HL-60 (cell line): ENCODE measurements around the gene TGFBR3.

Source experiments
- DNase-seq, 2 experiments: peaks; one replicate each; pipeline ENCODE4 v3.0.0-alpha.2; 2010 to 2020; ENCODE audit warnings: low read depth in 1 of 2, low spot score in 1 of 2
- H3K27ac ChIP-seq: fragments of 250-450 bp; sonication (Bioruptor Pico); replicated peaks from 2 replicates; pipeline ENCODE4 v1.5.1; 2020; ENCODE audit warnings: mild to moderate bottlenecking, moderate library complexity
- H3K27me3 ChIP-seq: fragments of 250-450 bp; sonication (Bioruptor Pico); 2 replicates; pipeline ENCODE4 v1.5.1; 2021; ENCODE audit warnings: mild to moderate bottlenecking, moderate library complexity; ENCODE audit not compliant: insufficient read depth, poor library complexity, severe bottlenecking
- H3K4me3 ChIP-seq: replicated peaks from 2 replicates; pipeline ENCODE4 v1.5.1; 2011; ENCODE audit warnings: mild to moderate bottlenecking, control low read depth, low read length; ENCODE audit not compliant: insufficient read depth
- GABPA ChIP-seq: IDR thresholded peaks from 2 replicates; pipeline ENCODE4 v1.6.1; 2012; ENCODE audit warnings: low read depth
- POLR2AphosphoS5 ChIP-seq: IDR thresholded peaks from 2 replicates; pipeline ENCODE4 v1.6.1; 2012; ENCODE audit warnings: low read depth
- SPI1 ChIP-seq: IDR thresholded peaks from 2 replicates; pipeline ENCODE4 v1.6.1; 2012; ENCODE audit warnings: low read depth, mild to moderate bottlenecking, borderline replicate concordance
- TF ChIP-seq, protein P1 (sequence below): IDR thresholded peaks from 2 replicates; pipeline ENCODE4 v1.6.1; 2012; ENCODE audit warnings: low read depth; ENCODE audit not compliant: insufficient replicate concordance
- TF ChIP-seq, protein P2 (sequence below): IDR thresholded peaks from one replicate; pipeline ENCODE4 v1.5.1; 2011; ENCODE audit warnings: low read length, control low read depth, inconsistent platforms; ENCODE audit not compliant: insufficient read depth

Gene TGFBR3

DNA sequence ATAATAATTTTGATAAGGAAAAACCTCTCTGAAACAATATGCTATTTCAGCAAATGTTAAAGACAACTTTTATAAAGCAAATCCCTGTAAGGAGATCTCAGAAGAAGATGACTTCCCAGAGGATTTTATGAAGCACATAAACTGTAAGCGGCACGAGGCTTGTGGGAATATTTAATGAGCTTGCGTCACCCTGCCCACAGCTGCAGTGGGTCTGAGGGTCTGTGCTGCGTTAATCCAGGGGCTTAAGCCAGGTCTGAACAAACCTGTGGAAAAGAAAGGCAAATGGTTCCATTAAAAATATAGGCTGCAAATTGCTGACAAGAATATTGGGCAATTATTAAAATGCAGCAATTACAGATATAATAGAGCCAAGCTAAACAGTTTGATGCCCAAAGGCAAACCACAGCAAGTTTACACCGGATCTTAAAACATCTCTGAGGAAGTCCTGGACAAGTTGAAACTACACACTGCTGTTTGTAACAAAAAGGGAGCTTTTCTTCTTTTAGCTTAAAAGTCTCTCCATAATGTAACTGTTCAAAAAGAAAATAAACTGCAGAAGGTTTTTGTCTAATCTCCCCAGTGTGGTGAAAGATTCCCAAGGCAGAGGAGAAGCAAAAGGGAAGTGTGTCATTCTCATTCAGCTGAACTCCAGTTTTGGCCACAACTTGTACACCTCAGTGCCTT, 21.8 kb downstream of the TGFBR3 start:
- H3K27ac ChIP-seq = no peak overlapping the region
- TF ChIP-seq SPI1 (no peak), GABPA (no peak), POLR2AphosphoS5 (no peak)
- TF ChIP-seq, protein P1, sequence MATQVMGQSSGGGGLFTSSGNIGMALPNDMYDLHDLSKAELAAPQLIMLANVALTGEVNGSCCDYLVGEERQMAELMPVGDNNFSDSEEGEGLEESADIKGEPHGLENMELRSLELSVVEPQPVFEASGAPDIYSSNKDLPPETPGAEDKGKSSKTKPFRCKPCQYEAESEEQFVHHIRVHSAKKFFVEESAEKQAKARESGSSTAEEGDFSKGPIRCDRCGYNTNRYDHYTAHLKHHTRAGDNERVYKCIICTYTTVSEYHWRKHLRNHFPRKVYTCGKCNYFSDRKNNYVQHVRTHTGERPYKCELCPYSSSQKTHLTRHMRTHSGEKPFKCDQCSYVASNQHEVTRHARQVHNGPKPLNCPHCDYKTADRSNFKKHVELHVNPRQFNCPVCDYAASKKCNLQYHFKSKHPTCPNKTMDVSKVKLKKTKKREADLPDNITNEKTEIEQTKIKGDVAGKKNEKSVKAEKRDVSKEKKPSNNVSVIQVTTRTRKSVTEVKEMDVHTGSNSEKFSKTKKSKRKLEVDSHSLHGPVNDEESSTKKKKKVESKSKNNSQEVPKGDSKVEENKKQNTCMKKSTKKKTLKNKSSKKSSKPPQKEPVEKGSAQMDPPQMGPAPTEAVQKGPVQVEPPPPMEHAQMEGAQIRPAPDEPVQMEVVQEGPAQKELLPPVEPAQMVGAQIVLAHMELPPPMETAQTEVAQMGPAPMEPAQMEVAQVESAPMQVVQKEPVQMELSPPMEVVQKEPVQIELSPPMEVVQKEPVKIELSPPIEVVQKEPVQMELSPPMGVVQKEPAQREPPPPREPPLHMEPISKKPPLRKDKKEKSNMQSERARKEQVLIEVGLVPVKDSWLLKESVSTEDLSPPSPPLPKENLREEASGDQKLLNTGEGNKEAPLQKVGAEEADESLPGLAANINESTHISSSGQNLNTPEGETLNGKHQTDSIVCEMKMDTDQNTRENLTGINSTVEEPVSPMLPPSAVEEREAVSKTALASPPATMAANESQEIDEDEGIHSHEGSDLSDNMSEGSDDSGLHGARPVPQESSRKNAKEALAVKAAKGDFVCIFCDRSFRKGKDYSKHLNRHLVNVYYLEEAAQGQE = no peak
- TF ChIP-seq, protein P2, sequence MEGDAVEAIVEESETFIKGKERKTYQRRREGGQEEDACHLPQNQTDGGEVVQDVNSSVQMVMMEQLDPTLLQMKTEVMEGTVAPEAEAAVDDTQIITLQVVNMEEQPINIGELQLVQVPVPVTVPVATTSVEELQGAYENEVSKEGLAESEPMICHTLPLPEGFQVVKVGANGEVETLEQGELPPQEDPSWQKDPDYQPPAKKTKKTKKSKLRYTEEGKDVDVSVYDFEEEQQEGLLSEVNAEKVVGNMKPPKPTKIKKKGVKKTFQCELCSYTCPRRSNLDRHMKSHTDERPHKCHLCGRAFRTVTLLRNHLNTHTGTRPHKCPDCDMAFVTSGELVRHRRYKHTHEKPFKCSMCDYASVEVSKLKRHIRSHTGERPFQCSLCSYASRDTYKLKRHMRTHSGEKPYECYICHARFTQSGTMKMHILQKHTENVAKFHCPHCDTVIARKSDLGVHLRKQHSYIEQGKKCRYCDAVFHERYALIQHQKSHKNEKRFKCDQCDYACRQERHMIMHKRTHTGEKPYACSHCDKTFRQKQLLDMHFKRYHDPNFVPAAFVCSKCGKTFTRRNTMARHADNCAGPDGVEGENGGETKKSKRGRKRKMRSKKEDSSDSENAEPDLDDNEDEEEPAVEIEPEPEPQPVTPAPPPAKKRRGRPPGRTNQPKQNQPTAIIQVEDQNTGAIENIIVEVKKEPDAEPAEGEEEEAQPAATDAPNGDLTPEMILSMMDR = no peak
- no peak for DNase-seq
- H3K4me3 ChIP-seq = no peak overlapping the region
- peaks cover 4% of the 10 kb centered on the region for H3K27me3 ChIP-seq

DNA sequence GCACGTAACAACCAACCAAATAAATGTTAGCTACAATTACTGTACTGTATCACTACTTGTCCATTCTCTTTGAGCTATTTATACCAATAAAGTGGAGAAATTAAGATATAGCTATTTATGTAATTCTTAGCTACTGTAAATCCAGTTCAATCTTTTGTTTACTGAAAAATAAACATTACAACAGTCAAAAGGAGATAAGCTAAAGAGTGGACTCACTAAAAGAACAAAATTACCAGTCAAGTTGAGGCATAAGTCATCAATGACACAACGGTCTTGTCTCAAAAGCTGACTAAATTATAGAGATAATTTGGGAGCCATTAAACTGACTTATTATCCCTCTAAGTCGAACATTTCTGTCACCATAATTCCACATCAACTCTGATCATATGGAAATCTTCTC, 22.5 kb downstream of the TGFBR3 start:
- peaks cover 4% of the 10 kb centered on the region for H3K27me3 ChIP-seq
- no peak overlapping the region for H3K4me3 ChIP-seq
- H3K27ac ChIP-seq = no peak overlapping the region
- TF ChIP-seq, protein P1 = no peak
- TF ChIP-seq POLR2AphosphoS5 = no peak
- no peak for TF ChIP-seq SPI1
- no peak for TF ChIP-seq GABPA
- TF ChIP-seq, protein P2 = no peak
- no peak for DNase-seq

DNA sequence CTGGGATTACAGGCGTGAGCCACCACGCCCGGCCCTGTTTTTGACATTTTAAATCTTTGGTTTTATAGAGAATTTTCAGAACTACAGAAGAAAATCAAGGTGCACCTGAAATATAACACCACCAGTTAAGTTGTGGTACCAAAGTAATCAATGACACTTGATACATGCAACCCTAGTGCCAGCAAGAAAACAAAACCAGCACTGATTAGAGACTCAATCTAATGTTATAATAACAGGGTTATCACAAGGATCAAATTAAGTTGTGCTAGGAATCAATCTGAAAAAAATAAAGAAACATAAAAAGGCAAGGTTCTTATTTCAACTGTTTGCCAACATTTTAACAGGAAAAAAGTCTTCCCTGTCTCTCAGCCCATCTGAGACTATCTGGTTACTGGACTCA, 23.8 kb downstream of the TGFBR3 start:
- no peak overlapping the region for H3K4me3 ChIP-seq

More for the DNA sequence above, 23.8 kb downstream of the TGFBR3 start:
- no peak for TF ChIP-seq GABPA
- TF ChIP-seq, protein P1 = no peak
- Histone ChIP-seq H3K27me3 (peaks cover 4% of the 10 kb centered on the region), H3K27ac (no peak overlapping the region)
- no peak for DNase-seq
